ENCODE data around the gene SMIM11.

Gene SMIM11

DNA sequence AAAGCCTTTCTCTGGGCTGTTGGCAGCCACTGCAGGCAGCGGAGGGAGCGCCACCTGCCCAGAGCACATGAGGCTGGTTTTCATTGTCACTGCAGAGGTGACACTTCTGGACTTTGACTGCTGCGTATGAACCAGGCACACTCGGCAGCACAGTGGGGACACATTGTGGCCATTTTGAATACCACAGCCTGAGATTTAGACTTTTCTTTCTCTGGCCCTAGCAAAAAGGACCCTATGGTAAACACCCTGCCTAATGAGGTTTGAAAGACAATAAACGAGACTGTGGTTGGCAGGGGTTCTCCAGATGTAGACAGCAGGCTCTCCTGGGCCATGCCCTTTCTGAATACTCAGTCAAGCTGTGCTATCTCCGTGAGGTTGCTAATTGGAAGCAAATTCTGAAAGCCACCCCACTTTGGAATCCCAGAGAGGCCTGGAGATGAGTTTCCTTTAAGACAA is 23.5 kb upstream of the SMIM11 start:
- H3K27me3 ChIP-seq: no peaks in the 10 kb centered on the region; the same call in 1 of the 2 replicates
- H3K9me3 ChIP-seq: no peaks in the 10 kb centered on the region
- TF ChIP-seq, protein P1, sequence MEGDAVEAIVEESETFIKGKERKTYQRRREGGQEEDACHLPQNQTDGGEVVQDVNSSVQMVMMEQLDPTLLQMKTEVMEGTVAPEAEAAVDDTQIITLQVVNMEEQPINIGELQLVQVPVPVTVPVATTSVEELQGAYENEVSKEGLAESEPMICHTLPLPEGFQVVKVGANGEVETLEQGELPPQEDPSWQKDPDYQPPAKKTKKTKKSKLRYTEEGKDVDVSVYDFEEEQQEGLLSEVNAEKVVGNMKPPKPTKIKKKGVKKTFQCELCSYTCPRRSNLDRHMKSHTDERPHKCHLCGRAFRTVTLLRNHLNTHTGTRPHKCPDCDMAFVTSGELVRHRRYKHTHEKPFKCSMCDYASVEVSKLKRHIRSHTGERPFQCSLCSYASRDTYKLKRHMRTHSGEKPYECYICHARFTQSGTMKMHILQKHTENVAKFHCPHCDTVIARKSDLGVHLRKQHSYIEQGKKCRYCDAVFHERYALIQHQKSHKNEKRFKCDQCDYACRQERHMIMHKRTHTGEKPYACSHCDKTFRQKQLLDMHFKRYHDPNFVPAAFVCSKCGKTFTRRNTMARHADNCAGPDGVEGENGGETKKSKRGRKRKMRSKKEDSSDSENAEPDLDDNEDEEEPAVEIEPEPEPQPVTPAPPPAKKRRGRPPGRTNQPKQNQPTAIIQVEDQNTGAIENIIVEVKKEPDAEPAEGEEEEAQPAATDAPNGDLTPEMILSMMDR (IDR thresholded peaks at IDR 0.05; ENCODE audit: low read depth, low read length): peak; percentile 86
- no peaks in the 10 kb centered on the region for H3K4me1 ChIP-seq
- no peak overlapping the region for H3K4me3 ChIP-seq (ENCODE audit: low read depth, low read length)
- no peaks in the 10 kb centered on the region for H3K36me3 ChIP-seq
- peak; percentile 63 for DNase-seq

DNA sequence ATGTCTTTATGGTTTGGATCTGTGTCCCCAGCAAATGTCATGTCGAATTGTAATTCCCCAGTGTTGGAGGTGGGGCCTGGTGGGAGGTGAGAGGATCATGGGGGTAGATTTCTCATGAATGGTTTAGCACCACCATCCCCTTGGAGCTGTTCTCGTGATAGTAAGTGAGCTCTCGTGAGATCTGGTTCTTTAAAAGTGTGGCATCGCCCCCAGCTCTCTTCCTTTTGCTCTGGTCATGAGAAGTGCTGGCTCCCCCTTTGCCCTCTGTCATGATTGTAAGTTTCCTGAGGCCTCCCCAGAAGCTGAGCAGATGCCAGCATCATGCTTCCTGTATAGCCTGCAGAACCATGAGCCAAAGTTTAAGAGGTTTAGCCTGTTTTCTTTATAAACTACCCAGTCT is 22.8 kb upstream of the SMIM11 start:
- H3K4me1 ChIP-seq: no peaks in the 10 kb centered on the region
- no peaks in the 10 kb centered on the region; the same call in 1 of the 2 replicates for H3K27me3 ChIP-seq
- TF ChIP-seq, protein P1 (IDR thresholded peaks at IDR 0.05; ENCODE audit: low read depth, low read length): no peak
- H3K36me3 ChIP-seq: no peaks in the 10 kb centered on the region
- no peak for DNase-seq
- H3K4me3 ChIP-seq (ENCODE audit: low read depth, low read length): no peak overlapping the region
- H3K9me3 ChIP-seq: no peaks in the 10 kb centered on the region

DNA sequence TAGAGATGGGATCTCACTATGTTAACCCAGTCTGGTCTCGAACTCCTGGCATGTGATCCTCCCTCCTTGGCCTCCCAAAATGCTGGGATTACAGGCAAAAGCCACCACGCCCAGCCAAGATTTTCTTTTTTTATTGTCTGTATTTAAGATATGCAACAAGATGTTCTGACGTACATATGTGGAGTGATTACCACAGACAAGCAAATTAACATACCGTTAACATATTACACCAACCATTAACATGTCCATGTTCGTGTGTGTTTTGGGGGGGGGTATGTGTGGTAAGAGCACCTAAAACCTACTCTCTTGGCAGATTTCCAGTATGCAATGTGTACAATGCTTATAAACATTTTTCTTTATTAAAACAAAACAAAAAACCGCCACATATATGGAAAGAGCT is 22.1 kb upstream of the SMIM11 start:
- no peak overlapping the region for H3K4me3 ChIP-seq (ENCODE audit: low read depth, low read length)
- H3K27me3 ChIP-seq: no peaks in the 10 kb centered on the region; the same call in 1 of the 2 replicates
- DNase-seq: no peak
- no peaks in the 10 kb centered on the region for H3K36me3 ChIP-seq
- no peaks in the 10 kb centered on the region for H3K4me1 ChIP-seq
- H3K9me3 ChIP-seq: no peaks in the 10 kb centered on the region
- TF ChIP-seq, protein P1 (IDR thresholded peaks at IDR 0.05; ENCODE audit: low read depth, low read length): no peak

DNA sequence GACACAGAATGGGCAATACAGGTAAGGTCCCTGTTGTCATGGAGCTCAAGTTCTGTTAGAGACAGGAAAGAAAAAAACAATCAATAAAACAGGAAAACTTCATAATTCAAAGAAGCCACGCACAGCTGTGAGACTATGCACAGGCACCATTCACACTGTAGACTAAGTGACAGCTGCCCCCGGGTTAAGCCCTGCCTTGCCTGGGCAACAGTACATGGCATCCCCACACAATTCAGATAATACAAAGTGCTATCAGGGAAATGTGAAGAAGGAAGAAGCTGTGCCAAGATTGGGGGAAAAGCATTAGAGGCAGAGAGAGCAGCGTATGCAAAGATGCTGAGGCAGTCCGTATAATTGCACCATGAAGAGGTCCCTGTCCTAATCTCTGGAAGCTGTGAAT is 20.5 kb upstream of the SMIM11 start:
- H3K4me3 ChIP-seq (ENCODE audit: low read depth, low read length): no peak overlapping the region
- TF ChIP-seq, protein P1 (IDR thresholded peaks at IDR 0.05; ENCODE audit: low read depth, low read length): no peak
- DNase-seq: no peak
- H3K36me3 ChIP-seq: no peaks in the 10 kb centered on the region
- no peaks in the 10 kb centered on the region for H3K4me1 ChIP-seq
- H3K27me3 ChIP-seq: peaks cover 5% of the 10 kb centered on the region
- H3K9me3 ChIP-seq: no peaks in the 10 kb centered on the region

DNA sequence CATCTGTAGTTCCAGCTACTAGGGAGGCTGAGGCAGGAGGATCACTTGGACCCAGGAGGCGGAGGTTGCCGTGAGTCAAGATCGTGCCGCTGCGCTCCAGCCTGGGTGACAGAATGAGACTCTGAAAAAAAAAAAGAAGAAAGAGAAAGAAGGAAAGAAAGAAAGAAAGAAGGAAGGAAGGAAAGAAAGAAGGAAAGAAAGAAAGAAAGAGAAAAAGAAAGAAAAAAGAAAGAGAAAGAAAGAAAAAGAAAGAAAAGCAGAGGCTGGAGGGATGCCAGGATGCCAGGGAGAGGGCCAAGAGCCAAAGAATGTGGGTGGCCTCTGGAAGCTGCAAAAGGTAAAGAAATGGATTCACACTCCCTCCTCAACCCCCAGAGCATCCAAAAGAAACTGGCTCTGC is 19.7 kb upstream of the SMIM11 start:
- H3K4me1 ChIP-seq: no peaks in the 10 kb centered on the region
- H3K27me3 ChIP-seq: peaks cover 6% of the 10 kb centered on the region
- TF ChIP-seq, protein P1 (IDR thresholded peaks at IDR 0.05; ENCODE audit: low read depth, low read length): no peak
- DNase-seq: no peak
- no peaks in the 10 kb centered on the region for H3K9me3 ChIP-seq
- no peak overlapping the region for H3K4me3 ChIP-seq (ENCODE audit: low read depth, low read length)
- no peaks in the 10 kb centered on the region for H3K36me3 ChIP-seq

DNA sequence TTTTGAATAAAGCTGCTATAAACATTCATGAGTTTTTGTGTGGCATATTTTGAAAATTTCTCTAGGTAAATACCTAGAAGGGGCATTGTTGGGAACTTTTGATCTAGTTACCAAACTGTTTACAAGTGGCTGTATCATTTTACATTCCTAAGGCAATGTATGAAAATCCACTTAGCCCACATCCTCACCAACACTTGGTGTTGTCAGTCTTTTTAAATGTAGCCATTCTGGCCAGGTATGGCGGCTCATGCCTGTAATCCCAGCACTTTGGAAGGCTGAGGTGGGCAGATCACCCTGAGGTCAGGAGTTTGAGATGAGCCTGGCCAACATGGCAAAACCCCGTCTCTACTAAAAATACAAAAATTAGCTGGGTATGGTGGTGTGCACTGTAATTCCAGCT is 17.4 kb upstream of the SMIM11 start:
- Histone ChIP-seq H3K36me3 (no peaks in the 10 kb centered on the region), H3K4me1 (no peaks in the 10 kb centered on the region), H3K4me3 (ENCODE audit: low read depth, low read length) (no peak overlapping the region), H3K9me3 (no peaks in the 10 kb centered on the region), H3K27me3 (peaks cover 13% of the 10 kb centered on the region)
- no peak for DNase-seq
- TF ChIP-seq, protein P1 (IDR thresholded peaks at IDR 0.05; ENCODE audit: low read depth, low read length): no peak
